Ovary (tissue), 3 donors: ENCODE data around the gene RANBP3.

Experiments used
- POLR2A ChIP-seq: fragments of 450-650 bp; IDR thresholded peaks from one replicate; pipeline ENCODE4 v1.6.1; 2017; ENCODE audit warnings: antibody characterized with exemption, mild to moderate bottlenecking, moderate library complexity
- TF ChIP-seq, protein P1 (sequence below), 3 donors: fragments of 450-650 bp in 2 of 3; fragments of 200-600 bp in 1 of 3; IDR thresholded peaks; one replicate each; pipeline versions ENCODE4 v1.5.1 to v1.8.0; 2016 to 2022; ENCODE audit warnings: antibody characterized with exemption in 3 of 3, mild to moderate bottlenecking in 1 of 3
- donor health status: DM: no; HTN: no; CAD: no.

DNA sequence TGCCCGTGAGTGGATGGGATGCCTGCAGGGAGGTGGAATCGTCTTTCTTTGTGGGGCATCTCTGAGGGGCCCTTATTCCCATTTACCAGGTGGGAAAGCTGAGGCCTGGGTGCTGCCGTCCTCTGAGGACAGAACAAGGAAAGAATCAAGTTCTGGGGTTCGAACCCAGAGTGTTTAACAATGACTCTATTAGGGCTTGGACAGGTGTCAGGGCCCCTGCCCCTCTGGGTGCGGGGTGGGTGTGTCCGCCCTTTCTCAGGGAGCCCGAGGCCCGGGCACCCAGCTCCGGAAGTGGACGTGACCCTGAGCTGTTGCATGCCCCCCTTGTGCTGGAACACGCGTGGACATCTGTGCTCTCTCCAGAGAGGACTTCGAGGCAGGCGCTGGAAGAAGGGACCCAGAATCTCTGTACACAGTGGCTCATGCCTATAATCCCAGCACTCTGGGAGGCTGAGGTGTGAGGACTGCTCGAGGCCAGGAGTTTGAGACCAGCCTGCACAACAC, 85.1 kb downstream of the RANBP3 start:
- TF ChIP-seq, protein P1, sequence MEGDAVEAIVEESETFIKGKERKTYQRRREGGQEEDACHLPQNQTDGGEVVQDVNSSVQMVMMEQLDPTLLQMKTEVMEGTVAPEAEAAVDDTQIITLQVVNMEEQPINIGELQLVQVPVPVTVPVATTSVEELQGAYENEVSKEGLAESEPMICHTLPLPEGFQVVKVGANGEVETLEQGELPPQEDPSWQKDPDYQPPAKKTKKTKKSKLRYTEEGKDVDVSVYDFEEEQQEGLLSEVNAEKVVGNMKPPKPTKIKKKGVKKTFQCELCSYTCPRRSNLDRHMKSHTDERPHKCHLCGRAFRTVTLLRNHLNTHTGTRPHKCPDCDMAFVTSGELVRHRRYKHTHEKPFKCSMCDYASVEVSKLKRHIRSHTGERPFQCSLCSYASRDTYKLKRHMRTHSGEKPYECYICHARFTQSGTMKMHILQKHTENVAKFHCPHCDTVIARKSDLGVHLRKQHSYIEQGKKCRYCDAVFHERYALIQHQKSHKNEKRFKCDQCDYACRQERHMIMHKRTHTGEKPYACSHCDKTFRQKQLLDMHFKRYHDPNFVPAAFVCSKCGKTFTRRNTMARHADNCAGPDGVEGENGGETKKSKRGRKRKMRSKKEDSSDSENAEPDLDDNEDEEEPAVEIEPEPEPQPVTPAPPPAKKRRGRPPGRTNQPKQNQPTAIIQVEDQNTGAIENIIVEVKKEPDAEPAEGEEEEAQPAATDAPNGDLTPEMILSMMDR (IDR thresholded peaks at IDR 0.05) = no peak
- no peak for TF ChIP-seq POLR2A
